Uterus (tissue), 2 donors: ENCODE data around the gene EPHA5.

Experiments
- CTCF ChIP-seq, 4 experiments: fragments of 200-600 bp in 2 of 4; fragments of 450-650 bp in 2 of 4; sonication (generic) in 2 of 4; IDR thresholded peaks; one replicate each; pipeline ENCODE4 v1.5.1; 2016 to 2019; ENCODE audit warnings: antibody characterized with exemption in 4 of 4, mild to moderate bottlenecking in 2 of 4, moderate library complexity in 1 of 4
- POLR2A ChIP-seq, 2 donors: fragments of 450-650 bp; IDR thresholded peaks; one replicate each; pipeline ENCODE4 v1.6.1; 2016; ENCODE audit warnings: antibody characterized with exemption in 2 of 2, mild to moderate bottlenecking in 1 of 2, moderate library complexity in 1 of 2

- TF ChIP-seq POLR2A (IDR thresholded peaks at IDR 0.05) = no peak
- TF ChIP-seq CTCF (IDR thresholded peaks at IDR 0.05) = no peak
Measured at GRCh38 chr4:65498606-65499005, 171.7 kb downstream of the EPHA5 start.
